HG02852 (cell line): ENCODE measurements around the gene YAE1.
A peak's percentile ranks its signal among the peaks of the same experiment; 100 is the strongest.
"Not testable (repeated sequence)": the region's sequence is repeated elsewhere in the genome, so short reads cannot be mapped to it uniquely, and the experiment has no call there.

Experiments
- ATAC-seq: cut with Tn5 transposase; IDR thresholded peaks from one replicate; pipeline ENCODE4 v1.9.1; 2021; ENCODE audit warnings: mild to moderate bottlenecking, moderate library complexity; ENCODE audit not compliant: unreplicated experiment

Gene YAE1

GRCh38 chr7:39566023-39566921, at the start of gene YAE1:
TSS of gene YAE1 (plus strand) at chr7:39566404. CDS start at chr7:39566419, 15 bp downstream.
- ATAC-seq, result peak; percentile 99

- no peak for ATAC-seq
Measured at GRCh38 chr7:39516498-39516897, 49.7 kb upstream of the YAE1 start.

GRCh38 chr7:39517240-39517639, 49.0 kb upstream of the YAE1 start:
- no peak for ATAC-seq

- ATAC-seq, result no peak
Measured at GRCh38 chr7:39525926-39526325, 40.3 kb upstream of the YAE1 start.

- no peak for ATAC-seq
Measured at GRCh38 chr7:39526666-39527065, 39.5 kb upstream of the YAE1 start.

- ATAC-seq, result no peak
Measured at GRCh38 chr7:39527296-39527695, 38.9 kb upstream of the YAE1 start.

GRCh38 chr7:39527951-39528350, 38.3 kb upstream of the YAE1 start:
- ATAC-seq, result no peak

- no peak for ATAC-seq
Measured at GRCh38 chr7:39528849-39529248, 37.4 kb upstream of the YAE1 start.

GRCh38 chr7:39529582-39529981, 36.6 kb upstream of the YAE1 start:
- no peak for ATAC-seq

GRCh38 chr7:39530971-39531370, 35.2 kb upstream of the YAE1 start:
- ATAC-seq, result no peak

- ATAC-seq, result no peak
Measured at GRCh38 chr7:39531818-39532217, 34.4 kb upstream of the YAE1 start.

GRCh38 chr7:39532832-39533231, 33.4 kb upstream of the YAE1 start:
- no peak for ATAC-seq

GRCh38 chr7:39534599-39534998, 31.6 kb upstream of the YAE1 start:
- no peak for ATAC-seq

- no peak for ATAC-seq
Measured at GRCh38 chr7:39535064-39535463, 31.1 kb upstream of the YAE1 start.

- no peak for ATAC-seq
Measured at GRCh38 chr7:39535720-39536119, 30.5 kb upstream of the YAE1 start.

- ATAC-seq, result no peak
Measured at GRCh38 chr7:39536951-39537350, 29.3 kb upstream of the YAE1 start.

GRCh38 chr7:39539816-39540215, 26.4 kb upstream of the YAE1 start:
- ATAC-seq, result no peak

- ATAC-seq, result no peak
Measured at GRCh38 chr7:39540320-39540719, 25.9 kb upstream of the YAE1 start.

GRCh38 chr7:39541511-39541910, 24.7 kb upstream of the YAE1 start:
- no peak for ATAC-seq

GRCh38 chr7:39544774-39545173, 21.4 kb upstream of the YAE1 start:
- ATAC-seq, result not testable (repeated sequence)

GRCh38 chr7:39547336-39547735, 18.9 kb upstream of the YAE1 start:
- ATAC-seq, result no peak

GRCh38 chr7:39550411-39550810, 15.8 kb upstream of the YAE1 start:
- no peak for ATAC-seq

GRCh38 chr7:39553436-39553835, 12.8 kb upstream of the YAE1 start:
- ATAC-seq, result no peak
